ELF-1 (cell line): ENCODE data around the gene LRRC28.

ENCODE experiments used
- DNase-seq: peaks from one replicate; pipeline ENCODE4 v3.0.0-alpha.2; 2016; ENCODE audit warnings: low read depth, low spot score

LRRC28 gene

DNA sequence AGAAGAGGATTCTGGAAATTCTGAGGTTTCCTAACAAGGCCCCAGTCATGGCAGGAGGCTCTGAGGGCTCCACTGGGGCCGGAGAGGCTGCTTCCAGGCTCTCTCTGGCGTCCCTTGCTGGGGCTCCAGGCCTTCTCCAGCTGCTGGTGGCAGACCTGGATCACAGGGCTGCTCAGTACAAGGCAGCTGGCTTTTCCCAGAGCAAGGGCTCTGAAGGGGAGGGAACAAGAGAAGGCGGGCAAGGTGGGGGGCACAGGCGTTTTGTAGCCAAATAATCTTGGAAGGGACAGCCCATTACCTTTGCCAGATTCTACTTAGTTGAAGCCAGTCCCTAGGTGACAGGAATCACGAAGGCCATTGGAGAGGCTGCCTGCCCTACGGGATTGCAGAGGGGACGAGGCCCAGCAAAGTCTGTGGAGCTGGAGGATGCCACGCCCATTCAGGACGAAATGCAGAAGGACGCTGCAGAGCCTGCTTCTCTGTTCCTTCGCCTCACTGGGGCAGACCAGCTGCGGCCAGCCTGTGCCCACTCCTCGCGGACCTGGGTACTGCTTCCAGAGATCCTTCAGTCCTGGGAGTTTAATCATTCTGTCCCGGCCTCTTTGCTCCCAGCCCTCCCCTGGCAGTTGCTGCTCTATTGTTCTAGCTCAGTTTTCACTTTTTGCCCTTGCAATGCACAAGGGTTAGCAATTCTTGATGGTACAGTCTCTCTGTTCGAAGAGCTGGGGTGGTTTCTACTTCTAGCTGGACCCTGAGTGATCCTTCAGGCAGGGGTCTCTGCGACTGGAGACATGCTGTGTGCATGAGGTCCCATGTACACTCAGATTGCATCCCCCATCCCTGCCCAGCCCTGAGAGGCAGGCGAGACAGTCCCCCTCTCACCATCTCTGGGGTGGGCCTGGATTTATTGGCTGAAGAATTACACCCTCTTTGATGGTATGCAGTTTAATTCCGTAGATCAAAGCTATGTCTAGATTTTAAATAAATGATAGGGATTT, 165.2 kb downstream of the LRRC28 start:
- no peak for DNase-seq

DNA sequence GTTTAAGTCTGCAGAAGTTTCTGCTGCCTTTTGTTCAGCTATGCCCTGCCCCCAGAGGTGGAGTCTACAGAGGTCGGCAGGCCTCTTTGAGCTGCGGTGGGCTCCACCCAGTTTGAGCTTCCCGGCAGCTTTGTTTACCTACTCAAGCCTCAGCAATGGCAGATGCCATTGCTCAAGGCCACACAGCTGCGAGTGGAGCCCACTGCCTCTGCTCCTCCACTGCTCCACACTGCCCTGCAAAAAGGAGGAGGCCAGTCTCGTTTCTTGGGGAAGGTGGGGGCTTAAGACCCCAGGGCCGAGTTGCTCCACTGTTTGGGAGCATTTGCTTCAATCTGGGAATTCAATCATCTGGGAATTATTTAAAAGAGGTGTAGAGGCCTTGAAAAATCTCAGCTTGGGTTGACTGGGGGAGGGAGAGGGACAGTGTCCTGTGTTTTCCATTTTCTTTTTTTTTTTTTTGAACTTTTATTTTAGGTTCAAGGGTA, 169.9 kb downstream of the LRRC28 start:
- peak; percentile 65 for DNase-seq

DNA sequence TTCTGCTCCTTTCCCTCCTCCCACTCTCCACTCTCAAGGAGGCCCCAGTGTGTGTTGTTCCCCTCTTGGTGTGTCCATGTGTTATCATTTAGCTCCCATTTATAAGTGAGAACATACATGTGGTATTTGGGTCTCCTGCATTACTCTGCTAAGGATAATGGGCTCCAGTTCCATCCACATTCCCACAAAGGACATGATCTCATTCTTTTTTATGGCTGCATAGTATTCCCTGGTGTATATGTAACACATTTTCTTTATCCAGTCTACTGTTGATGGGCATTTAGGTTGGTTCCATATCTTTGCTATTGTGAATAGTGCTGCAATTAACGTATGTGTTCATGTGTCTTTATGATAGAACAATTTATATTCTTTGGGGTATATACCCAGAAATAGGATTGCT, 170.5 kb downstream of the LRRC28 start:
- no peak for DNase-seq

DNA sequence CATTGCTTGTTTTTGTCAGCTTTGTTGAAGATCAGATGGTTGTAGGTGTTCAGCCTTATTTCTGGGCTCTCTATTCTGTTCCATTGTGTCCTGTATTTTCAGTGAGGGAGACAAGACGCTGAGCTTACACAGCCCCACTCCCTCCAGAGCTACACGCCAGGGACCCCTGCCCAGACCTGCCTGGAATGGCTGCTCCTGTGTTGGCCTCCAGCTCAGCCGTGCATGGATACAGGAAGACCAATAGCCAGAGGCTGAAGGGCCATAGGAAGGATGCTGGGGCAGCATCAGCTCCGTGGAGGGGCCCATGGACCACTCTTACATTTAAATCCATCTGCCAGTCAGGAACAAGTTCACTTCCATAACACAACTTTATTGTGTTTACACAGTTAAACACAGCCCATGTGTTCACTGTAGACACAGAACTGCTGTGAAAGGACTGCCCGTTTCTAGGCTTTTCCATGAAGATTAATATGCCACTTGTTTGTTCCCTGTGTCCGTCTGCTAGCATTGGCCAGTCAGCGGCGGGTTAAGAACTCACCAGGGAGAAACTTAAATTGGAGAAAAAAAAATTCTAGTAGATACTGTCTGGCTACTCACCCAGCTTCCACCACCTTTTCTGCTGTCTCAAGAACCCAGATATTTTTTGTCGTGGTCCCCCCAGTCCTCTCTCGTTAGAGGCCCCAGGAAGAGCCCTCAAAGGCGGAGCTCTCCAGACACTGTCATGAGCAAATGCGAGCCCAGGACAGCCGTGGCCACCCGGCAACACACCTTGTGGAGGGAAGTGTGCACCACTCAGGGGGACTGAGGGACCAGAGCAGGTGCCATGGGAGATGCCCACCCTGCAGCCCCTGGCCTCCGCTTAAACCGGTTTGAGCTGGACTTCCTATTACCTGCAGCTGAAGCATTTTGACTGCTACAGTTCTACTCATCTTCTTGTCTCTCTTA, 172.2 kb downstream of the LRRC28 start:
- no peak for DNase-seq

DNA sequence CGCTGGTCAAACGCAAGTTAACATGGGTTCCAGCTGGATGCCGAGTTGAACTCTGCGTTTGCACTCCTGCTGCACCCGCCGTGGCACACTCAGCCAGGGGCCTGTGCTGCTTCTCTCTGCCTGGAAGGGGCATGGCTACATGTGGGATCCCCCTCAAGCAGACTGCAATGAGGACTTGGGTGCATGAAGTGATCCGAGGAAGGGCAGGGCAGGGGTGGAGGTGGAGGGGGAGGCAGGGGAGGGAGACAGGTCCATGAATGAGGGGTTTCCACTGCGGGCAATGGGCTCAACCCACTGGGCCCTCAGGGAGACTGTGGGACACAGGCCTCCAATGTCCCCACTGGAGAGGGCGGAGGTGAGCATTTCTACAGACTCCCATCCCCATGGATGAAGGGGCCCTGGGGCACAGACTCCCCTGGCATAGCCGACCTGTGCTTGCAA, 172.9 kb downstream of the LRRC28 start:
- no peak for DNase-seq

DNA sequence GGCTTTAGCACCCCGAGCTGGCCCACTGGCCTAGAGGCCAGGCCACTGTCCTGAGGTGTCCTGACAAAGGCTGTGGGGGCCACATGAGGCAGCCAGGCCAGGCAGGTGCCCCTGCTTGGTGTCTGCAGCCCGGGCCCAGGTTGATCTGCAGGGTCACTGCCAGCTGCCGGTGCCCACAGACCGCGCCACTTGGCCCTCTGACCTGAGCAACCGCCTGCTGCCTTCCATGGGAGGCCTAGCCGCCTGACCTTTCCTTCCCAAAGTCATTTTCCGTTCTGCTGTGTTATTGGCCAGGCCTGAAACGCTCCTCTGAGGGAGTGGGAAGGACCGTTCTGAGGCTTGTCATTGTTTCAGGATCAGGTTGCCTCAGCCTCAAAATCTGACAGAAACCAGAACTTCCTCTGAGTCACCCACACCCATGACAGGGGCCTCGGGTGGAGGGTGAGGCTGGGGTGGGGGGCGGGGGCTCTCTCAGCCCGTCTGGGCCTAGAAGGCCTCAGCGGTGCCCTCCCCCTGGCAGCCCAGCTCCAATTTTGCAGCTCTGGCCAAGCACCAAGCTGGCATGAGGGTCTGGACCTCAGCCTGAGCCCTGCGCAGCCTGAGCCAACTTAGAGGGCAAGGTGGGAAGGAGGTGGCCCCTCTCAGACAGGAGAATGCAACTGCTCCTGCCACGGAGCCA, 173.8 kb downstream of the LRRC28 start:
- peak; percentile 66 for DNase-seq

DNA sequence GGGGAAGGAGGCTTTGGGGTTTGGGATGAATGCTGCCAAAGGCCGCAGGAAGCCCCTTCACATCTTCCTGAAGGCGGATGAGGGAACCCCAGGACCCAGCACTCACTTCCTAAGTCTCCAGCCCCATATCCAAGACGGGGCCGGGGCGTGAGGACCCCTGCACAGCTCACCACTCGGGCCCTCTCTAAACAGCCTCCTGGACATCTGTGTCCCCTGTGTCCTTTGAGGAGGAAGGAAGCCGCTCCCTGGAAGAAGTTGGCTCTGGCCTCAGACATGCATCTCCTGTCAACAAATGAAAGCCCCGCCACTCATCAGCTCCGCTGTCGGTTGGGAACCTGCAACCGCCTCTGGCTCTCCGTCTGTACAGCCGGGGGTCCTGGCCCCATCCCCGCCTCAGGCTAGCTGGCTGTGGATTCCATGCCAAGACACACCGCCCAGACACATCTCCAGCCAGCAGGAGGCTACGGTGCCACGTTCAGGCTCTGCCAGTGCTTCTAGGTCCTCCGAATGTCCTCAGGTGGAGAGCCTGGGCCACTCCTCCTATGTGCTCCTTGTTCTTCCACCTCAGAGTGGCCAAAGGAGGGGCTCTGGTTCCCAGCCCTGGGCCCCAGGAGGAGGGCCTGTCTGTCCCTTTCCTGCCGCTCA, 174.5 kb downstream of the LRRC28 start:
- peak; percentile 88 for DNase-seq

DNA sequence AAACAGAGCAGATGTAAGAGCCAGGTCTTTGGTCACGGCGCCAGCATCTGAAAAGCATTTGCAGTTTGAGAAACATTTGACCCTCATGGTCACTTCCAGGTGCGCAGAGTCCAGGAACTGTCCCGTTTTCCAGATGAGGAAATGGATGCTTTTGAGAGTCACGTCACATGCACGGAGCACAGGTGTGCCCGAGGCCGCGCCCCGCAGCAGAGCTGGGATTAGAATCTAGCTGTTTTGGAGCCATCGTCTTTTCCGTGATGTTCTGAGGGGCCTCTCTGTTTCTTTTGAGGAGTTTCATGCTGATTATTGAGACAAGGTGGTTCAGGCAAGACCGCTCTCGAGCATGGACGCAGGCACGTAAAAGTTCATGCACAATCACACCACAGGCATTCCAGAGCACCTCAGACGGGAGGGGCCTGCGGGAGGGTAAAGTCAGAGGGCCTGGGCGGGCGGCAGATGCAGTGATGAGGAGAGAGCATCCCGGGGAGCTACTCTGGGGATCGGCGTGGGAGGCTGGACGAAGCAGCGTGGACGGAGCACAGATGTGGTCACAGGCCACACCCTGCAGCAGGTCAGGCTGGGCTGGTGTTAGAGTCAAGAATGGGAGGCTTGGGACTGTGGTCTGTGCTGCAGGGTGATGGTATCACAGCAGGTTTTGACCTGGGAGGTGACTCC, 175.3 kb downstream of the LRRC28 start:
- DNase-seq = no peak

DNA sequence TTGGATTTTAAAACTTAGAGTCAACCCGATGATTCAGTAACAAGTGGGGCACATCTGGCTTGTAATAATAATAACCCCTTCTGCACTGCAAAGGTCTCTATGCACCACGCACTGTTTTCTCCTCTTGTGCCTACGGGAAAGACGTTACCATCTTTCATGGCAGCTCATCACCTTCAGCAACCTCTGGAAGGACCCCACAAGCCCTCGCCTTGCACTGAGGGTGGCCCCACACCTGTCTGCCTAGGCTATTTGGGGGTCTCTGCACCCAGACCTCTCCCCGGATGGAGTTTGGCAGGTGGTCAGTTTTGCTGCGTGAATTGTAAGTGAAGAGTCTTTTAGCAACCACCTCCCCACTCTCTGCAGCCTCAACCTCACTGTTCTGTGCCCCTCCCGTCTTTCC, 175.9 kb downstream of the LRRC28 start:
- DNase-seq = no peak

DNA sequence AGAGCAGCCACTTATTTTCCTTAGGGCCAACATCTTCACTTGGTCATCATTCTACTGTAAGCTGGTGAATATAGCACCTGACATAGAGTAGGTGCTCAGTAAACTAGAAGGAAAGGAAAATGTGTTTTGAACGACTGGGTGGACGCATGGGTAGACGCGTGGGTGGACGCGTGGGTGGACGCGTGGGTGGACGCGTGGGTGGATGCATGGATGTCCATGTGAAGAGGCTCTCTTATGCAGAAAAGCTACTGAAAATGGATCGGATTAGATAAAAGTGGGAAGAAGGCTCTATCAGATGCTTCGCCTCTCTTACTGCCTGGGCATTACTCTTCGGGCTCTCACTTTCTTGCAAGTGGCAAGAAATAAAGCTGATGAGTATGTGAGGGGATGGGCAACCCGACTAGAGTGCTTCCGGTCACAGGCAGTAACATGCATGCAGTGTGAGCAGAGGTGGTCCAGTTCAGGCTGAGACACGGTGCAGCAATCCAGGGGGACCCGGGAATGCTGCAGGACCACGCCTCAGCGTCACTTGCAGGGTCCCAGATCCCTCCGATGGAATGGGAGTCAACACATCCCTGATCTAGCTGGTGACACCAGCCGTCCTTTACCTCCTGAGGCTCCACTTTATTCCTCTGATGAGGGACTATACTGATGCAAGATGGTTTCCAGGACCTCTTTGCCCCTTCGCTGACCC, 176.5 kb downstream of the LRRC28 start:
- no peak for DNase-seq

DNA sequence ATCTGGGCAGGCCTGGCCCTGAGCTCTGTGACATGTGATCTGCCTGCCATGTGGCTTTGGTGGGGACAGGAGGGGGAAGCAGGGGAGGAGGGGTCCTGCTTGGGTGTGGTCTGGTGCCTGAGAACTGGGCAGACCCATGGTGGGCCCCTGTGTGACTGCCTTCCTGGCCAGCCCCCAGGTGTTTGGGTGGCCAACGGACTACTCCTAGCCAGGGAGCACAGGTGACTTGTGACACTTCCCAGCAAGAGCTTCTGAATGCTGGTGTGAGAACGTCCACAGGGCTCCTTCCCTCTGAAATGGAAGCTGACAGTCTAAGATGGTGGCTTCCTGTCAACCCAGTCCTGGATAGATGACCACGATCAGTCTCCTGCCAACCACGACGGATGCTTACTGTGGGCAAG, 178.4 kb downstream of the LRRC28 start:
- no peak for DNase-seq

DNA sequence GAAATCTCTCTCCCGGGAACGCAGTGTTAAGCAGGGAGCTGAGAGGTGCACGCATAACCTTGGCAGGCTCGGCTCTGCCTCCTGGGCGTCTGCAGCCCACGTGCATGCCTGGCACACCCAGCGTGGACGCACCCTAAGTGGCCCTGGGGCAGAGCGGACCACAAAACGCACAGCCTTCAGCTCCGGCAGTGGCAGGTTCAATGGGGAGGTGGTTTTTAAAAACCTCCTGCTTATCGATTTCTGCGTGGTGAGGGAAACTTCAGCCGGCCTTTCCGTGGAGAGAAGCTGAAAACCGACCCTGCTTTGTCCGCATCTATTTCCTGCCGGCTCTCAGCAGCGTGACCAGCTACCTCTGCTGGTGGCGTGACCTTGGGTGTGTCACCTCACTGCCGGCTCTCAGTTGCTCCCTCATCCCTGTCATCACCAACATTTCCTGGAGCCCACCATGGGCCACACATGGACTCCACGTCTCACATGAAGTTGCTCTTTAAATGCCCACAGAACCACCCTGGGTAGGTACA, 179.7 kb downstream of the LRRC28 start:
- no peak for DNase-seq

DNA sequence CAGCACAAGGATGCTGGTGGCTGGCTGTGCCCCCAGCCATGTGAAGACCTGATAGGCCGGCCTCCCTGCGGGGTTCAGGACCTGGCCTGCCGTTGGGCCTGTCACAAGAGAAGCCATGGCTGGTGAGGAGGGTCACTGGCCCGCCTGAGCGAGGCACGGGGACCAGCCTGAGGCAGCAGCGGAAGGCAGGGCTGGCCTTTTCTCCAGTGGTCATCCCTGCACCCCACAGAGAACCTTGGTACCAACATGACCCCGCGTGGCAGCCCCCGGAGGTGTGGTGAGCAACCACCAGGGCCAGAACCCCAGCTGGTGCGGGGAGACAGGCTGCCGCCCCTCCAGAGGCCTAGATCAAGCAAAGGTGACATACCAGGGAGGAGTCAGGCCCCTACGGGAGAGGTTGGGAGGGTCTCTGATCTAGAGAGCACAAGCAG, 180.4 kb downstream of the LRRC28 start:
- DNase-seq = no peak

DNA sequence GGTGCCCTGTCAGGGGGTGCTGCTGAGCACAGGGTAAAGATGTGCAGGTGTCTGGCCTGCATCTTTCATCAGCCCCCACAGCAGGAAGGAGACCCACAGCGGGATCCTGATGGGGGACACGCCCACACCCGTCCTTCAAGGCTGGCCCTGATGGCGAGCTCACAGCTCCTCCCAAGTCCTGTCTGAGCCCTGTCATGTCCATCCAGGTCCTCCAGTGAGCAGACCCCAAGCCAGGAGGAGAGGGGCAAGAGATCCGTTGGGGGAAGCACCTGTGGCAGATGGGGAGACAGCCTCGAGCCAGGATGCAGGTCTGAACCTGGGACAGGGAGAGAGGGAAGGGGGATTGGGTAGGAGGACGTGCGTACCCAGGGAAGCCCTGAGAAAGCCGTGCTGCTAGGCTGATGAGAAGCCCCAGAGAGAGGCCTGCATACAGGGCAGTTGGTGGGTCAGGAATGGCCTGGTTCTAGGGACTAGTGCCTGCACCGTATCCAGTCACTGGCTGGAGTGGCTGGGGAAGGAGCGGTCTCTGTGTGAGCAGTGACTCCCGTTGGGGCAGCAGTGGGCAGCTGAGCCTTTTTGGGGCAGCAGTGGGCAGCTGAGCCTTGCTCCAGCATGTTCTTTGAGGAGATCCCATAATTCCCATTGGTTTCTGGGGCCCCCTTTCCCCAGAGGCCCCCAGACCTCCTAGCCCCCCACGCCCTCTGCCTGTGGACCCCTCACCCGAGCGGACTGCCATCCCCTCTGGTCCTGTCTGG, 181.2 kb downstream of the LRRC28 start:
- DNase-seq = no peak

DNA sequence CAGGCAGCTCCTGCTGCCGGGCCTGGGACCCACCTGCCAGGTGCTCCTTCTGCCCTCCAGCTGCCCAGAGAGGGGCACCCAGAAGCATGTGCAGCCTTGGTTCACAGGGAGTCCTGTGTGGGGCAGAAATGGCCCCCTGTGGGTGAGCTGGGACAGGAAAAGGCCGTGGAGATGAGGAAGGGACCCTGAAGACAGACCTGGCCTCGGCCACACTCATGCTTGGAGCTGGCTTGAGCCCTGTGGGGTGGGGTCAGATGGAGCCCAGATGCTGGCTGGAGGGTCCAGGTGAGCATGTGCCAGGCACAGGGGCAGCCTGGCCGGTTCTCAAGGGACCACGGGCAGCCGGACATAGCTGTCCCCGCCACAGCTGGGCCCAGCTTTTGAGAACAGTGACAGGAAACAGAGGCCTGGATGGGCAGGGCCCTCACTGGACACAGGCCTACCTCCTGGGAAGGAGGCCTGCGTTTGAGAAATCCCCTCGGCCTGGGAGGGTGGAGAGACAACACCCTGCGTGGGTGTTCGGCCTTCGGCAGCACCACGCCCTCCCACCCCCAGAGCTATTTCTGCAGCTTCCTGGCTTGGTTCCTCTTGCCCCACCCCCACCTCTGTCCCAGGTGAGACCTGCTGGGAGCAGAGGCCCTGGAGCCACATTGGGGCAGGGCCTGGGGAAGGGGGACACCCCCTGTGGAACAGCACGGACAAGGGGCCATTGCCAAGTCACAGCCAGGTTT, 181.9 kb downstream of the LRRC28 start:
- no peak for DNase-seq

DNA sequence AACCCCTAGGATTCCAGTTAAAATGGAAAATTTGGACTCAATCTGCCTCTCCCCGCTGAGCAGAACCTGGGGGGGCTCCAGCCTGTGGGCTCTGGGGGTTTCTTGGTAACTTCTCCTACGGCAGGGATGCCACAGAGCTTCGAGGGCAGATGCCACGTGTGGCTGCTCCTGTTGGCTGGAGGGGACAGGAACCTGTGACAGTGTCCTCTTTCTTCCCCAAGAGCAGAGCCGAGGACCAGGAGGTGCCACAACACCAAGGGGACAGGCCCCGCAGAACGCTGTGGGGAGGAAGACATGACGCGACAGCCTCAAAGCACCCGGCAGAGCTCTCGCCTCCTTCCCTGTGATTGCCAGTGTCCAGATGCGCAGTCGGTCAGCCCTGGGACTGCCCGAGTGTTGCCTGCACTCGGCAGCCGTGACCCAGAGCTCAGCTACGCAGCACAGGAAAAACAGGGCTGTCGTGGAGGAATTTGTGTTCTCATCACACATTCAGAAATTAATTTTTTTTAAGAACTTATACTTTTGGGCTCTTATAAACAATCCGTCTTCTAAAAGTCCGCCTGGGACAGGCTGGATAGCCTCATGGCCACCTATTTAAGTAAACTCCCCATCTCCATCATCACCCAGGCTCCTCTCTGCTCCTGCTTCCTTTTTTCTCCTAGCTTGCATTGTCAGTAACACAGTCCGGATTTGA, 182.6 kb downstream of the LRRC28 start:
- no peak for DNase-seq

DNA sequence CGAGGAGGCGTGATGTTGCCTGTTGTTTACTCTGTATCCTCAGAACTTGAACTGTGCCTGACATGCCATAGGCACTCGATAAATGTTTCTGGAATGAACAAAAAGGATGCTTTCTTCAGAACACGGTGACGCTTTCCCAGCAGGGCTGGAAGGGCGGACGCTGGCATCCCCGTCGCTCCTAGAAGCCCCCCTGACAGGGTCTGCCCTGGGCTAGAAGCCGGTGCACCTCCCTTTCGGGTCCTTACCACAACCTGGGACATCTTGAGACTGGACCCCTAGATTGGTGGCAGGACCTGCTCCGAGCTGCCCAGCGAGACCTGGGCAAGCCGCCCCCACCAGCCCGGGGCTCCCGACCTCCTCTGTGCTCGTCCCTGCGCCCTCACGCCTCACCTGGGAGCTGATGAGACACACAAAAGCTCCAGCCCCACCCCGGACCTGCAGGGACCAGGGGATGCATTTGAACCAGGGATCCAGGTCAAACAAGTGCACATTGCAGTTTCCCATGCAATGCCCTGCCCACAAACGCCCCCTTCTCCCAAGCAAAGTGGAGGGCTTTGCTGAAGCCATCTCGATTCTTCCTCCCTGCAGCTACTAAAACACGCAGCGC, 183.3 kb downstream of the LRRC28 start:
- no peak for DNase-seq
